Measurements from ENCODE around the gene CNTN1.

DNA sequence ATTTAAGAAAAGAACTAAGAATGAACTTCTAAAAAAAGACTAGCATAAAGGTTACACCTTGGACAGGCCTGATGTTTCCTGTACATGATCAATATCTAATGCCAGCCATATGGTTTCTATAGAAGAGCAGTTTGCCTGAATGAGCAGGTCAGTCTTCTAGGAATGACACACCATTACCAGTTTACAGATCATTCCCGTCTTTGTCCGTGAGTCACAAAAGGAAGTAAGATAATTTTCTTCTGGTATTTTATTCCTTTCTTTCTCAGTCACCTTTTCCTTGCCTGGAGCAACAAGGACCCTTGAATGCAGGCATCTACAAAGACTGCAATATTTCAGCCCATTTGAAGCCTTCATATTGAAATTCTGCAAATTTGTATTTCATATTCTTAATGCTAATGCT, 44.6 kb upstream of the CNTN1 start:
- TF ChIP-seq GATA3 (IDR thresholded peaks at IDR 0.05; ENCODE audit: low read depth, low read length) (no peak; the same call in 1 of the 2 replicates), GATA2 (IDR thresholded peaks at IDR 0.05; ENCODE audit: low read depth, low read length) (no peak; the same call in 1 of the 2 replicates)

All from SH-SY5Y (cell line).